Measurements from ENCODE around the gene ARNT2. TPM values are rescaled to one million over a fixed set of nuclear protein-coding genes. Genes with fewer than 3 reads are reported as not detected.

ARNT2 gene
- polyA plus RNA-seq, 1 of the 3 experiments (the other 2 are of a cell fraction), result 17.0 TPM

DNA sequence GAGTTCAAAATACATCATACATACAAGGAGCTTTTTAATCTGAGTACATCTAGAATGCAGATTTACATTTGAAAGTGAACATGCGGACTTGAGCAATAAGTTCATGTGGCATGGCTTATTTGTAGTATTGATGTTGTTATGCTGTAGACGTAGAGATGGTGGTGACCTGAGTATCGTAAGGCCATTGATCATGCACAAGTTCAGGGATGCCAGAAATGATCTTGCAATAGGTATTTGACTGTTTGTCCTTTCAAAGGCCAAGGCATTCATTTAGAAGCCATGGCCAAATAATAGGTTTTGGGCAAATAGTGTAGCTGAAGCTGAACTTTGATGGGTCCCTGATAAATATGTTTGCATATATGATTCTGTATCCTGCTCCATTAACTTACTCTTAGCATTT, 35.0 kb downstream of the ARNT2 start:
- TF ChIP-seq TAF1 (IDR thresholded peaks at IDR 0.05; ENCODE audit: borderline replicate concordance, low read depth, low read length) (no peak), MXI1 (IDR thresholded peaks at IDR 0.05; ENCODE audit: low read depth, low read length) (no peak), GATA2 (CRISPR knock-in tag; IDR thresholded peaks at IDR 0.05) (no peak), JUND (IDR thresholded peaks at IDR 0.05) (no peak), FOXJ3 (CRISPR knock-in tag; IDR thresholded peaks at IDR 0.05) (no peak)
- TF ChIP-seq, protein P1, sequence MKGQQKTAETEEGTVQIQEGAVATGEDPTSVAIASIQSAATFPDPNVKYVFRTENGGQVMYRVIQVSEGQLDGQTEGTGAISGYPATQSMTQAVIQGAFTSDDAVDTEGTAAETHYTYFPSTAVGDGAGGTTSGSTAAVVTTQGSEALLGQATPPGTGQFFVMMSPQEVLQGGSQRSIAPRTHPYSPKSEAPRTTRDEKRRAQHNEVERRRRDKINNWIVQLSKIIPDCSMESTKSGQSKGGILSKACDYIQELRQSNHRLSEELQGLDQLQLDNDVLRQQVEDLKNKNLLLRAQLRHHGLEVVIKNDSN (IDR thresholded peaks at IDR 0.05; ENCODE audit: borderline replicate concordance, low read depth), result no peak
- TF ChIP-seq, protein P2, sequence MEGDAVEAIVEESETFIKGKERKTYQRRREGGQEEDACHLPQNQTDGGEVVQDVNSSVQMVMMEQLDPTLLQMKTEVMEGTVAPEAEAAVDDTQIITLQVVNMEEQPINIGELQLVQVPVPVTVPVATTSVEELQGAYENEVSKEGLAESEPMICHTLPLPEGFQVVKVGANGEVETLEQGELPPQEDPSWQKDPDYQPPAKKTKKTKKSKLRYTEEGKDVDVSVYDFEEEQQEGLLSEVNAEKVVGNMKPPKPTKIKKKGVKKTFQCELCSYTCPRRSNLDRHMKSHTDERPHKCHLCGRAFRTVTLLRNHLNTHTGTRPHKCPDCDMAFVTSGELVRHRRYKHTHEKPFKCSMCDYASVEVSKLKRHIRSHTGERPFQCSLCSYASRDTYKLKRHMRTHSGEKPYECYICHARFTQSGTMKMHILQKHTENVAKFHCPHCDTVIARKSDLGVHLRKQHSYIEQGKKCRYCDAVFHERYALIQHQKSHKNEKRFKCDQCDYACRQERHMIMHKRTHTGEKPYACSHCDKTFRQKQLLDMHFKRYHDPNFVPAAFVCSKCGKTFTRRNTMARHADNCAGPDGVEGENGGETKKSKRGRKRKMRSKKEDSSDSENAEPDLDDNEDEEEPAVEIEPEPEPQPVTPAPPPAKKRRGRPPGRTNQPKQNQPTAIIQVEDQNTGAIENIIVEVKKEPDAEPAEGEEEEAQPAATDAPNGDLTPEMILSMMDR (IDR thresholded peaks at IDR 0.05), result no peak
- TF ChIP-seq, protein P3, sequence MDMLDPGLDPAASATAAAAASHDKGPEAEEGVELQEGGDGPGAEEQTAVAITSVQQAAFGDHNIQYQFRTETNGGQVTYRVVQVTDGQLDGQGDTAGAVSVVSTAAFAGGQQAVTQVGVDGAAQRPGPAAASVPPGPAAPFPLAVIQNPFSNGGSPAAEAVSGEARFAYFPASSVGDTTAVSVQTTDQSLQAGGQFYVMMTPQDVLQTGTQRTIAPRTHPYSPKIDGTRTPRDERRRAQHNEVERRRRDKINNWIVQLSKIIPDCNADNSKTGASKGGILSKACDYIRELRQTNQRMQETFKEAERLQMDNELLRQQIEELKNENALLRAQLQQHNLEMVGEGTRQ (IDR thresholded peaks at IDR 0.05; ENCODE audit: borderline replicate concordance, low read depth, low read length), result no peak
- TF ChIP-seq, protein P4, sequence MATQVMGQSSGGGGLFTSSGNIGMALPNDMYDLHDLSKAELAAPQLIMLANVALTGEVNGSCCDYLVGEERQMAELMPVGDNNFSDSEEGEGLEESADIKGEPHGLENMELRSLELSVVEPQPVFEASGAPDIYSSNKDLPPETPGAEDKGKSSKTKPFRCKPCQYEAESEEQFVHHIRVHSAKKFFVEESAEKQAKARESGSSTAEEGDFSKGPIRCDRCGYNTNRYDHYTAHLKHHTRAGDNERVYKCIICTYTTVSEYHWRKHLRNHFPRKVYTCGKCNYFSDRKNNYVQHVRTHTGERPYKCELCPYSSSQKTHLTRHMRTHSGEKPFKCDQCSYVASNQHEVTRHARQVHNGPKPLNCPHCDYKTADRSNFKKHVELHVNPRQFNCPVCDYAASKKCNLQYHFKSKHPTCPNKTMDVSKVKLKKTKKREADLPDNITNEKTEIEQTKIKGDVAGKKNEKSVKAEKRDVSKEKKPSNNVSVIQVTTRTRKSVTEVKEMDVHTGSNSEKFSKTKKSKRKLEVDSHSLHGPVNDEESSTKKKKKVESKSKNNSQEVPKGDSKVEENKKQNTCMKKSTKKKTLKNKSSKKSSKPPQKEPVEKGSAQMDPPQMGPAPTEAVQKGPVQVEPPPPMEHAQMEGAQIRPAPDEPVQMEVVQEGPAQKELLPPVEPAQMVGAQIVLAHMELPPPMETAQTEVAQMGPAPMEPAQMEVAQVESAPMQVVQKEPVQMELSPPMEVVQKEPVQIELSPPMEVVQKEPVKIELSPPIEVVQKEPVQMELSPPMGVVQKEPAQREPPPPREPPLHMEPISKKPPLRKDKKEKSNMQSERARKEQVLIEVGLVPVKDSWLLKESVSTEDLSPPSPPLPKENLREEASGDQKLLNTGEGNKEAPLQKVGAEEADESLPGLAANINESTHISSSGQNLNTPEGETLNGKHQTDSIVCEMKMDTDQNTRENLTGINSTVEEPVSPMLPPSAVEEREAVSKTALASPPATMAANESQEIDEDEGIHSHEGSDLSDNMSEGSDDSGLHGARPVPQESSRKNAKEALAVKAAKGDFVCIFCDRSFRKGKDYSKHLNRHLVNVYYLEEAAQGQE (IDR thresholded peaks at IDR 0.05; ENCODE audit: low read depth, low read length), result no peak
- TF ChIP-seq, protein P5, sequence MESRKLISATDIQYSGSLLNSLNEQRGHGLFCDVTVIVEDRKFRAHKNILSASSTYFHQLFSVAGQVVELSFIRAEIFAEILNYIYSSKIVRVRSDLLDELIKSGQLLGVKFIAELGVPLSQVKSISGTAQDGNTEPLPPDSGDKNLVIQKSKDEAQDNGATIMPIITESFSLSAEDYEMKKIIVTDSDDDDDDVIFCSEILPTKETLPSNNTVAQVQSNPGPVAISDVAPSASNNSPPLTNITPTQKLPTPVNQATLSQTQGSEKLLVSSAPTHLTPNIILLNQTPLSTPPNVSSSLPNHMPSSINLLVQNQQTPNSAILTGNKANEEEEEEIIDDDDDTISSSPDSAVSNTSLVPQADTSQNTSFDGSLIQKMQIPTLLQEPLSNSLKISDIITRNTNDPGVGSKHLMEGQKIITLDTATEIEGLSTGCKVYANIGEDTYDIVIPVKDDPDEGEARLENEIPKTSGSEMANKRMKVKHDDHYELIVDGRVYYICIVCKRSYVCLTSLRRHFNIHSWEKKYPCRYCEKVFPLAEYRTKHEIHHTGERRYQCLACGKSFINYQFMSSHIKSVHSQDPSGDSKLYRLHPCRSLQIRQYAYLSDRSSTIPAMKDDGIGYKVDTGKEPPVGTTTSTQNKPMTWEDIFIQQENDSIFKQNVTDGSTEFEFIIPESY (IDR thresholded peaks at IDR 0.05; ENCODE audit: borderline replicate concordance, low read depth), result no peak
- H4K20me1 ChIP-seq (ENCODE audit: insufficient read depth), result no peaks in the 10 kb centered on the region
- ChIA-PET CTCF (interaction anchor here (1.2 to 1.4 kb wide), 2 partner anchors 17 to 20 kb away, joined by 7 to 8 read pairs; no protein-coding TSS in a partner anchor), POLR2A (no interaction called here)
- H3K4me2 ChIP-seq, result no peak overlapping the region
- no peaks in the 10 kb centered on the region for H3F3A ChIP-seq (replicated peaks; ENCODE audit: insufficient read depth)
- H3K9me3 ChIP-seq, result no peaks in the 10 kb centered on the region
- 82% methylated on average over 3 of the region's 3 CpGs for WGBS (ENCODE audit: low lambda C conversion rate)
- no peaks in the 10 kb centered on the region for H3K36me3 ChIP-seq (replicated peaks in 1 of 2; ENCODE audit: control insufficient read depth in 1 of 2, insufficient read depth in 2 of 2, low read length in 1 of 2)
- H2AFZ ChIP-seq (ENCODE audit: low read depth), result no peak overlapping the region
- H3K9me2 ChIP-seq, result no peaks in the 10 kb centered on the region
- H3K9ac ChIP-seq, result no peak overlapping the region
- DNase-seq, result no peak
- no peak overlapping the region for H3K4me3 ChIP-seq (ENCODE audit: low read depth in 2 of 2, low read length in 1 of 2)
- peaks cover 7 to 15% of the 10 kb centered on the region in 2 experiments; a peak in 2 of 4 replicates for H3K4me1 ChIP-seq (ENCODE audit: control insufficient read depth in 1 of 2, insufficient read depth in 2 of 2, low read depth in 1 of 2, low read length in 1 of 2)
- H3K27ac ChIP-seq (ENCODE audit: low read depth in 2 of 2, low read length in 1 of 2), result no peak overlapping the region
- no peaks in the 10 kb centered on the region for H3K27me3 ChIP-seq (ENCODE audit: insufficient read depth)
- peaks cover 10% of the 10 kb centered on the region for H3K79me2 ChIP-seq (ENCODE audit: insufficient read depth)
